Upper lobe of left lung (tissue), 4 donors: ENCODE data around the gene RCBTB2.

Experiments
- EP300 ChIP-seq, 4 donors: sonication (generic); formaldehyde crosslinking; IDR thresholded peaks; one replicate each; pipeline ENCODE4 v1.5.1; 2017; ENCODE audit warnings: antibody characterized with exemption in 4 of 4, control low read depth in 2 of 4
- POLR2A ChIP-seq, 4 donors: fragments of 450-650 bp; IDR thresholded peaks; one replicate each; pipeline ENCODE4 v1.5.1; 2016 to 2017; ENCODE audit warnings: antibody characterized with exemption in 4 of 4, mild to moderate bottlenecking in 2 of 4
- POLR2AphosphoS5 ChIP-seq, 2 donors: sonication (generic); formaldehyde crosslinking; IDR thresholded peaks; one replicate each; pipeline ENCODE4 v1.5.1; 2017; ENCODE audit warnings: antibody characterized with exemption in 2 of 2
- TF ChIP-seq, protein P1 (sequence below), 6 experiments: fragments of 450-650 bp in 4 of 6; fragments of 200-600 bp in 2 of 6; sonication (generic) in 2 of 6; IDR thresholded peaks; one replicate each; pipeline ENCODE4 v1.5.1; 2016 to 2019; ENCODE audit warnings: antibody characterized with exemption in 6 of 6

DNA sequence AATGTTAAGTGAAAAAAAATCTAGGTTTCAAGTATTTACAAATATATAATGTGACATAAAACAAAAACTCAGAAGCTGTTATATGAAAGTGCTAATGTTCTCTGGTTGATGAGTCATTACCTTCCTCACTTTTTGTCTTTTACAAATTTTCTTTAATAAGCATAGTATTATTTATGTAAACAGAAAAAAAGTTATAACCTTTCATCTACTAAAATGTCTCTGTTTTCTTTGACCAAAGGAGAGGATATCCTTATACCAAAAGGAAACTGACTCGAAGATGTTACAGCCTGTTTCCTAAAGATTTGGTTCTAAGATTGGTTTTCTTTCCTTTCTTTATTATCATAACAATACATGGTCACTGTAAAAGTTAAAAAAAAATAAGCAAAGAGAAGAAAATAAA lies 38.0 kb downstream of the RCBTB2 start:
- TF ChIP-seq, protein P1, sequence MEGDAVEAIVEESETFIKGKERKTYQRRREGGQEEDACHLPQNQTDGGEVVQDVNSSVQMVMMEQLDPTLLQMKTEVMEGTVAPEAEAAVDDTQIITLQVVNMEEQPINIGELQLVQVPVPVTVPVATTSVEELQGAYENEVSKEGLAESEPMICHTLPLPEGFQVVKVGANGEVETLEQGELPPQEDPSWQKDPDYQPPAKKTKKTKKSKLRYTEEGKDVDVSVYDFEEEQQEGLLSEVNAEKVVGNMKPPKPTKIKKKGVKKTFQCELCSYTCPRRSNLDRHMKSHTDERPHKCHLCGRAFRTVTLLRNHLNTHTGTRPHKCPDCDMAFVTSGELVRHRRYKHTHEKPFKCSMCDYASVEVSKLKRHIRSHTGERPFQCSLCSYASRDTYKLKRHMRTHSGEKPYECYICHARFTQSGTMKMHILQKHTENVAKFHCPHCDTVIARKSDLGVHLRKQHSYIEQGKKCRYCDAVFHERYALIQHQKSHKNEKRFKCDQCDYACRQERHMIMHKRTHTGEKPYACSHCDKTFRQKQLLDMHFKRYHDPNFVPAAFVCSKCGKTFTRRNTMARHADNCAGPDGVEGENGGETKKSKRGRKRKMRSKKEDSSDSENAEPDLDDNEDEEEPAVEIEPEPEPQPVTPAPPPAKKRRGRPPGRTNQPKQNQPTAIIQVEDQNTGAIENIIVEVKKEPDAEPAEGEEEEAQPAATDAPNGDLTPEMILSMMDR (IDR thresholded peaks at IDR 0.05): no peak
- TF ChIP-seq POLR2AphosphoS5 (IDR thresholded peaks at IDR 0.05) (no peak), POLR2A (IDR thresholded peaks at IDR 0.05) (no peak), EP300 (IDR thresholded peaks at IDR 0.05) (no peak)
